ENCODE results near the gene RAB28.

DNA sequence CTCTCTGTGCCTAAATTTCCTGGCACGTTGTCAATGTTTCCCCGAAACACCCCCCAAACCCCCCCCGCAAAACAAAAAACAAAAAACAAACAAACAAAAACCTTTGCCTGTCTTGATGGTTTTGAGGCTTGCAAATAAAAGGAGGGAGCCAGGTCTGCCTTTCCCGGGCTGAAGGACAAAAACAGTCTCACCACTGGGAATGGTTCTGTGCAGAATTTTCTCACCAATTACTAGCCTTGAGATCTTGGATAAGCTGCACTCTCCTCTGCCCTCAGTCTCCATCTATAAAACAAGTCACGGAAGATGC, 44.6 kb upstream of the RAB28 start:
- TF ChIP-seq, protein P1, sequence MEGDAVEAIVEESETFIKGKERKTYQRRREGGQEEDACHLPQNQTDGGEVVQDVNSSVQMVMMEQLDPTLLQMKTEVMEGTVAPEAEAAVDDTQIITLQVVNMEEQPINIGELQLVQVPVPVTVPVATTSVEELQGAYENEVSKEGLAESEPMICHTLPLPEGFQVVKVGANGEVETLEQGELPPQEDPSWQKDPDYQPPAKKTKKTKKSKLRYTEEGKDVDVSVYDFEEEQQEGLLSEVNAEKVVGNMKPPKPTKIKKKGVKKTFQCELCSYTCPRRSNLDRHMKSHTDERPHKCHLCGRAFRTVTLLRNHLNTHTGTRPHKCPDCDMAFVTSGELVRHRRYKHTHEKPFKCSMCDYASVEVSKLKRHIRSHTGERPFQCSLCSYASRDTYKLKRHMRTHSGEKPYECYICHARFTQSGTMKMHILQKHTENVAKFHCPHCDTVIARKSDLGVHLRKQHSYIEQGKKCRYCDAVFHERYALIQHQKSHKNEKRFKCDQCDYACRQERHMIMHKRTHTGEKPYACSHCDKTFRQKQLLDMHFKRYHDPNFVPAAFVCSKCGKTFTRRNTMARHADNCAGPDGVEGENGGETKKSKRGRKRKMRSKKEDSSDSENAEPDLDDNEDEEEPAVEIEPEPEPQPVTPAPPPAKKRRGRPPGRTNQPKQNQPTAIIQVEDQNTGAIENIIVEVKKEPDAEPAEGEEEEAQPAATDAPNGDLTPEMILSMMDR (IDR thresholded peaks at IDR 0.05), result no peak
- no peak for TF ChIP-seq EZH2 (IDR thresholded peaks at IDR 0.05)
